SK-N-MC (cell line): ENCODE measurements around the gene CABCOCO1.

Experiments
- EZH2 ChIP-seq: fragments of 200-600 bp; sonication (generic); IDR thresholded peaks from one replicate; pipeline ENCODE4 v1.6.1; 2017; ENCODE audit warnings: antibody characterized with exemption
- FOXP2 ChIP-seq: optimal IDR thresholded peaks from 2 replicates; pipeline ENCODE3; 2011; ENCODE audit warnings: mild to moderate bottlenecking, moderate library complexity; ENCODE audit not compliant: insufficient read depth; ENCODE audit errors: extremely low read length, control extremely low read depth
- POLR2AphosphoS5 ChIP-seq: IDR thresholded peaks from 2 replicates; pipeline ENCODE4 v1.6.1; 2012; ENCODE audit warnings: mild to moderate bottlenecking, low read depth, low read length, borderline replicate concordance

- TF ChIP-seq EZH2: no peak
- no peak for TF ChIP-seq POLR2AphosphoS5
- TF ChIP-seq FOXP2: no peak
Measured at GRCh38 chr10:61746377-61746776, 83.6 kb downstream of the CABCOCO1 start.
